ENCODE measurements around the gene EMP3. TPM values are rescaled to one million over a fixed set of nuclear protein-coding genes. Genes with fewer than 3 reads are reported as not detected.

The EMP3 gene
- total and polyA plus RNA-seq, 9 of the 15 experiments (the other 6 are each of a cell fraction or from before 2014, with no cell fraction given) = 123 to 386 (median 296) TPM

DNA sequence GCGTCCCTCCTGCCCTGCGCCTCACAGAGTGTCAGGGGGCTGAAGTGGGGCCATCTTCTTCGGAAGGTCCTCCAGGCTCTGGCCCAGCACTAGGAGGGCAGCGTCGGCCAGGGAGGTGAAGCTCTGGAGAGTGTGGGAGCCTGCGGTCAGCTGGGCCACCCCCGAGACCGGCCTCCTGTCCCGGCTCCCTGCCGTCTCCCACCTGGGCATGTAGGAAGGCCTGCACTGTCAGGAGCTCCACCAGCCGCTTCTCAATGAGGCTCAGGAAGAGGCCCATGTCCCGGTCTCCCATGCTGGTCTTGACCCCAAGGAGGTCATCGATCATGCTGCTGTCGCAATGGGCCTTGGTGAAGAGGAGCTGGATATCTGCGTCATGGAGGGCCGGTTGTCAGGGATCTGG lies 27.4 kb upstream of the EMP3 start (continued):
- TF ChIP-seq, protein P1, sequence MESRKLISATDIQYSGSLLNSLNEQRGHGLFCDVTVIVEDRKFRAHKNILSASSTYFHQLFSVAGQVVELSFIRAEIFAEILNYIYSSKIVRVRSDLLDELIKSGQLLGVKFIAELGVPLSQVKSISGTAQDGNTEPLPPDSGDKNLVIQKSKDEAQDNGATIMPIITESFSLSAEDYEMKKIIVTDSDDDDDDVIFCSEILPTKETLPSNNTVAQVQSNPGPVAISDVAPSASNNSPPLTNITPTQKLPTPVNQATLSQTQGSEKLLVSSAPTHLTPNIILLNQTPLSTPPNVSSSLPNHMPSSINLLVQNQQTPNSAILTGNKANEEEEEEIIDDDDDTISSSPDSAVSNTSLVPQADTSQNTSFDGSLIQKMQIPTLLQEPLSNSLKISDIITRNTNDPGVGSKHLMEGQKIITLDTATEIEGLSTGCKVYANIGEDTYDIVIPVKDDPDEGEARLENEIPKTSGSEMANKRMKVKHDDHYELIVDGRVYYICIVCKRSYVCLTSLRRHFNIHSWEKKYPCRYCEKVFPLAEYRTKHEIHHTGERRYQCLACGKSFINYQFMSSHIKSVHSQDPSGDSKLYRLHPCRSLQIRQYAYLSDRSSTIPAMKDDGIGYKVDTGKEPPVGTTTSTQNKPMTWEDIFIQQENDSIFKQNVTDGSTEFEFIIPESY (CRISPR knock-in tag; IDR thresholded peaks at IDR 0.05) = no peak
- TF ChIP-seq POLR3G (IDR thresholded peaks at IDR 0.05; ENCODE audit: extremely low read depth, insufficient read length, insufficient replicate concordance) (no peak), KDM4B (IDR thresholded peaks at IDR 0.05; ENCODE audit: borderline replicate concordance in 2 of 2, low read depth in 1 of 2) (no peak), PHB (CRISPR knock-in tag; IDR thresholded peaks at IDR 0.05) (no peak), ZNF232 (CRISPR knock-in tag; IDR thresholded peaks at IDR 0.05) (no peak), PRDM10 (IDR thresholded peaks at IDR 0.05; ENCODE audit: partially characterized antibody) (no peak)

Data from K562 (cell line).